GM18951 (cell line): Measurements from ENCODE around the gene STAB2.

Experiments used
- POLR2A ChIP-seq: IDR thresholded peaks from 4 replicates; pipeline ENCODE4 v1.6.1; 2011; ENCODE audit warnings: mild to moderate bottlenecking; ENCODE audit not compliant: insufficient read length, insufficient read depth; ENCODE audit errors: extremely low read depth
- in situ Hi-C: fragments of 300-500 bp; cut with MboI; formaldehyde crosslinking; loops from one replicate; pipeline ENCODE4 v1.12.0; 2022; ENCODE audit warnings: low sequenced_read_pairs, mixed read lengths, inconsistent platforms; ENCODE audit not compliant: unreplicated experiment

STAB2 gene

GRCh38 chr12:103812789-103813188, 225.7 kb downstream of the STAB2 start:
- TF ChIP-seq POLR2A: no peak
- in situ Hi-C loops: no loop called here

GRCh38 chr12:103813426-103813825, 226.4 kb downstream of the STAB2 start:
- no peak for TF ChIP-seq POLR2A
- in situ Hi-C loops: no loop called here

DNA sequence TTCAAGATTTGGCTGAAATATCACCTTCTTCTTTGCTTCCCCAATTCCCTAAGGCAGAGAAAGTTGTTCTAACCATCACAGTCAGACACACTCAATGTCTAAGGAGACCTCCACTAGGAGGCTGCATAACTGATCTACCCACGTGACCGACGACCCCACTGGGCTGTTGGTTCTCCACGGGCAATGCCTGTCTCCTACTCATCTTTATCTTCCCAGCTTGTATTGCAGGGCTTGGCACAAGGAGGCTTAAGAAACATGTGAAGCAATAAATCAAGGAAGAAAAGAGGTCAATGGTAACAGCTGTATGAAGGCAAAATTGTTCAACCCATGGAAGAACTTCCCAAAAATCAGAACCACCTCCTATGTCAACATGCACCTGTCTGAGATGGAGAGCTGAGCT, 226.9 kb downstream of the STAB2 start:
- no peak for TF ChIP-seq POLR2A
- in situ Hi-C loops: no loop called here

DNA sequence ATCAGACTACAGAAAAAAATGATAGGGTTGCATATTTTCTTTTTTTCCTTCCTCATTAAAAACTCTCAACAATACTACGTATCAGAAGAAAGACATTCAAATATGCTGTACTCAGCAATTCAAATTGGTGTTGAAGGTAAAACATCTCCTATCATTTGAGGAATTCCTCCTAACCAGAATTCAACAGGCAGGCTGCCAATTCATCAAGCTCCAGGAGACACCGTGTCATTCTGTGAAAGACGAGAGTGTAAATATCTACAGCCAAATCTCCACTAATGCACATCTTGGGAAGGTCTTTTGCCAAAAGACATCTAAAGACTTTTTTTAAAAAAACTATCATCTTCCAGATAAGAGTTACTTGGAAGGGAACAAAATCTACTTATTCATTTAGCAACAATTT, 227.4 kb downstream of the STAB2 start:
- in situ Hi-C loops: no loop called here

More for the DNA sequence above, 227.4 kb downstream of the STAB2 start:
- no peak for TF ChIP-seq POLR2A
